Activated CD4-positive, alpha-beta T cell treated with anti-CD3 and anti-CD28 coated beads for 24 hours (primary cell): ENCODE results near the gene MTIF3.
A peak's percentile ranks its signal among the peaks of the same experiment; 100 is the strongest.

Experiments used
- DNase-seq, 2 donors: peaks; one replicate each; pipeline ENCODE4 v3.0.0-alpha.2; 2020; ENCODE audit warnings: low read depth in 2 of 2

The MTIF3 gene, protein sequence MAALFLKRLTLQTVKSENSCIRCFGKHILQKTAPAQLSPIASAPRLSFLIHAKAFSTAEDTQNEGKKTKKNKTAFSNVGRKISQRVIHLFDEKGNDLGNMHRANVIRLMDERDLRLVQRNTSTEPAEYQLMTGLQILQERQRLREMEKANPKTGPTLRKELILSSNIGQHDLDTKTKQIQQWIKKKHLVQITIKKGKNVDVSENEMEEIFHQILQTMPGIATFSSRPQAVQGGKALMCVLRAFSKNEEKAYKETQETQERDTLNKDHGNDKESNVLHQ

DNA sequence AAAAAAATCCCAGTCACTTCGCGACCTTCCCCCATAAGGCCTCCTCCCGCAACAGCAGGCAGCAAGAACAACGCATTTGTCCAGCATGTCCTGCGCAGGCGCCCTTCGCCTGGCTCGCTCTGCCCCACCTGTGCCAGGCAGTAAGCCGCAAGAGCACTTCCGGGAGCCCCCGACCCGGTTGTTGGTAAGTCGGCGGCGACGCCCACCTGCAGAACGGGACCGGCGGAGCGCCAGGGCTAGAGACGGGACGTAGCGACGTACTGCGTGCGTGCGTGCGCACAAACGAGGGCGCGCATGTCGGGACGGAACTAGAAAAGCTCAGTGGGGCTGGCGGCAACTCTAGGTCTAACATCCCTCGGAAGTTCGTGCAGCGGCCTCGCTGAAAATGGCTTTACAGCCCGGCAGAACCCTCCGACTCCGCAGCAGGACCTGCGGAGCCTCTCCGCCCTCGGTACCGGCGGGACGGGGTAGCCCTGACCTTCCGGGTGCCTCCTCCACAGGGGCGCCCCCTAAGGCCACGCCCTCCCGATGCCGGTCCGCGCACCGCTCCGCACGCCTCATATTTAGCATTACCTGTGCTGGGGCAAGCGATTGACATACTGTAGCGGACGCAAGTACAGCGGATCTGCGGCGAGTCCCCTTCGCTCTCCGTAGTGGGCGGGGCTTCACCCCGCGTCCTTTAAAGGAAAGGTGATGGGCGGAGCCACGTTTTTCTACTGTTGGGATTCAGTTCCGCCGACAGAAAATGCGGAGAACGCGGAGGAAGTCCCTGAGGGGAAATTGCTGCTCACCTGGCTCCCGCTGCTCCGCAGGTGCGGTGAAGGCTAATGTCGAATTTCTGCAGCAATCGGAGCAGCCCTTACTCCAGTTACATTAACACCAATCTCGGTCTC is at the start of gene MTIF3:
Gene MTIF3 (minus strand): TSS at position 629 of the 893 bp plus-strand sequence. CDS start 10,116 bp downstream, outside the sequence.
- DNase-seq: peak; percentile 92 to 93

- DNase-seq: no peak
These were observed 47.3 kb upstream of the MTIF3 start for GRCh38 chr13:27497563-27498230.

- no peak for DNase-seq
These were observed 46.3 kb upstream of the MTIF3 start for GRCh38 chr13:27496536-27497273.

DNA sequence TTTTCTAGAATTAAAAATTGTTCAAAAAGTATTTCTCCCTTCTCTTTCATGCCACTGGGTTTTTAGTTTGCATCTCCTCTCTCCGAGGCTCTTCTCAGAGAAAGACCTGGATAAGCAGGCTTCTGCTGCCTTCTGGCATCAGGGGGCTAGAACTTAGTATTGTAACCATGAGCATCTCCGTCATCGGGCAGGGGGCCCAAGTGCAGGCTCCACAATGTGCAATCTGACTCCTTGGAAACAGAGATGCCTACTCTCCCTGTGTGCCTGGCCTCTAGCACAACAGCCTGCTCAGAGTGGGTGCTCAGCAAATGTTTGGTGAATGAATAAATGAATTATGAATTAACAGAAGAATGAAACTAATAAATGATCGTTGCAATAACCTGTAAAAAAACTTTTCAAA is 45.6 kb upstream of the MTIF3 start:
- DNase-seq: no peak

DNA sequence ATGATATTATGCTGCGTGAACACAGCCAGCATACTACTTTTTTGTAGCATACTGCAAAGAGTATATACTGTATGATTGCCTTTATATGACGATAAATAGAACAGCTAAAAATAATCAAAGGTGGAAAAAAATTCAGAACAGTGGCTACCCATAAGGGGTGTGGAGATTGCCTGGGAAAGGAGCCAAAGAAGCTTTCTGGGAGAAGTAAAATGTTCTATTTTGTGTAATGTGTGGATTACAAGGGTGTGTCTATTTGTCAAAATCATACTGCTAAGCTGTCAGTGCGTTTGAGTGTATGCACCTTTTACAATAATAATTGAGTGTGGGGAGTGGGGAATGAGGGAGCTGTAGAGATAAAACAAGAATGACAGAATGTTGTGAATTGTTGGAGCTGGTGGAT is 45.2 kb upstream of the MTIF3 start:
- no peak for DNase-seq

- no peak for DNase-seq
These were observed 43.6 kb upstream of the MTIF3 start for GRCh38 chr13:27493981-27494380.

DNA sequence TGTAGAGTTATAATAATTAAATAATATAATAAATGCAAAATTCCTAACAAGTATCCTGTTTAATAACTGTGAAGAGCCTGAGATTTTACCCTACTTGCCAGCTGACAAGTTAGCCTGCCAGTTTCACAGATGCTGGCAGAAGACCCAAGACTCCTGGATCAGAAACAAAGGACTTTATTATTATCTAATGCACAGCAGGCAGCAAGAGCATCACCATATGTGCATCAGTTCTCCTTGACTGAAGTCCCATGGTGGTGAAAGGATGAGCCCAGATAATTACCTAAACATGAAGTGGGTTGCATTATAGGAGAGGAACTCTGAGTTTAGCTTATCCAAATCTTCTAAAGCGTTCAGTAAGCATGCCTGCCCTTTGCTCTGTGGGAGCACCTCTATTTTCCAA is 39.1 kb upstream of the MTIF3 start:
- DNase-seq: no peak

- no peak for DNase-seq
These were observed 37.4 kb upstream of the MTIF3 start for GRCh38 chr13:27487776-27488175.

GRCh38 chr13:27483421-27483820 is 33.1 kb upstream of the MTIF3 start:
- DNase-seq: no peak

- no peak for DNase-seq
These were observed 32.6 kb upstream of the MTIF3 start for GRCh38 chr13:27482983-27483382.

DNA sequence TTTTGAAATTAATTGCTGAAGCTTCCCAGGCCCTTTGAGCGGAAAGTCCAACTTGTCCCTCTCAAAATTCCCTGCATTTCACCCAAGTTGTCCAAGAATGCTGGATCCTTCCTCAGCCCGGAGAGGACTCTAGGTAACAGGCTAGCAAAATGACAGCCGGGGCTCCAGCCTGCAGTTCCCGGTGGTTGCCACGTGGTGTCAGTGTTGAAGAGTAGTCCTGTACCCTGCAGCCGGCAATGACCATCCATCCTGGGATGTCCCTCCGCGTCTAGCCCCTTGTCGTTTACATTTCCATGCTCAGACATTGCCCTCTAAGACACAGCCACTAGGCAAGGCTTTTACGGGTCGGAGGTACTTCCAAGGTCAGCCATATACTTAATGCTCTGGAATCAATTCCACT is 31.4 kb upstream of the MTIF3 start:
- peak in 1 of 2 donors; percentile 15 for DNase-seq

GRCh38 chr13:27476943-27477703 is 26.8 kb upstream of the MTIF3 start:
- no peak for DNase-seq

- no peak for DNase-seq
These were observed 24.4 kb upstream of the MTIF3 start for GRCh38 chr13:27474751-27475268.

DNA sequence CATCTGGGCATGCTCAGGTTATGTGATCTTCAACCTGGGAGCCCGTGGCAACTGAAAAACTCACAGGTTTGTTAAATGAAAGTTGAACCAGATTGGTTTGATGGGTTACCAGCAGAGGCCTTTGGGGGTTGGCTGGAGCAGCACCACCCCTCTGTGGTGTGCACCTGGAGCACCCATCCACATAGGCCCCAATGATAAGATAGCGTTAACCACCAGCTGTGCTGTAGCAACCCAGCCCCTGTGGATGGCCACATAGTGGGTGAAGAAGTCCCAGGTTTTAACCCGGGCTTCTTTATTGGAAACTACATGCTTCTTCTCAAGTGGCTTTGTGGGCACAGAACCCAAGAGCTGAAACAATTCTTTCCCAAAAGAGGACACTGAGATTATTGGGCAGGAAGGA is 22.6 kb upstream of the MTIF3 start:
- no peak for DNase-seq

DNA sequence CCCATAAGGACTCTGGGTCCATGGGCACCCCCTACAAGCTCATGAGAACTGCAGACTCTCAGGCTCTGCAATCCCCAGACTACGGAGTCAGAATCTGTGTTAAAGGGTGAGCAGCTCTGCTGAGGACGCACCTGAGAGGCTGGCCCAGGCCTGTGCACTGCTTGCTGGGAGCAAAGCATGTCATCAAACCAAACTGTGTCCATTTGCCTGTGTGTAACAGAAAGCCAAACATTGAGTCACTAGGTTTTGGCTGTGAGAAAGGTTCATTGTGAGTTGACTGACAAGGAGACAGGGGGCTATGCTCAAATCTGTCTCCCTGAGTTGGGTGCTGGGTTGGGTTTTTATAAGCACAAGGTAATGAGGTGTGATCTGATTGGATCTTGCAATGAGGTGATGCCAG is 22.1 kb upstream of the MTIF3 start:
- no peak for DNase-seq

- no peak for DNase-seq
These were observed 19.9 kb upstream of the MTIF3 start for GRCh38 chr13:27470075-27470820.

- no peak for DNase-seq
These were observed 16.1 kb upstream of the MTIF3 start for GRCh38 chr13:27466513-27466912.

DNA sequence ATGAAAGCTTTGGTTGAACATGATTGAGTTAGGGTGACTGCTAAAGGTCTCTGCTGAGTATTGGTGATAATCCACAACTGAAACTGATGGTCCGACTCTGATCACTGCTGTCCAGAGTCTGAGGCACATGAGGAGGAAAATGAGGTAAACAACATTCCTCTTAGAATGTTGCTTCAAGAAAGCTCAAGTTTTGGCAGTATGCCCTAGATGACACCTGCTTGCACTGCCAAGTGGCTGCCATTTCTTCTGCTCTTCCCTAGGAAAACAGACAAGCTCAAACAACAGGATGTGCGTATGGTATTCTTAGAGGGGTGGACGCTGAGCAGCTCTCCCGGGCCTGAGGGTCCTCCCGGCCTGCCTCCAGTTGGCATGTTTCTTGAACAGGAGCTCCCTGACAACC is 15.2 kb upstream of the MTIF3 start:
- DNase-seq: no peak

DNA sequence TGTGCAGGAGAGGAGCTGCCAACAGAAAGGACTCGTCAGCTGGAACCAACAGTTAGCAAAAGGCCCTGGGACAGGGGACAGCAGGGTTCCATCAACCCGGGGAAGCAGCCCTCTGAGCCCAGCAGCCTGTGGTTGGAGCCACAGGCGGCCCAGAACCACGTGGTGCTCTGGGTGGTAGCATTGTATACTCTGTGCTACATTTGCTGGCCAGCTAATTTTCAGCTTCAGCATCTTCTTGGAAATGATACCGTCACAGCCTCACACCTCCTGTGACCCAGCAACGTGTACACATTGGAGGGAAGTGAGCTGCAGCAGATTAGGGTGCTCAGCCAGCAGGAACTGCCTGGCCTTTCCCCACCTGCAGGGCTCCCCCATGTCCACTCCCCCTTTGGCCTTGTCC is 13.1 kb upstream of the MTIF3 start:
- DNase-seq: no peak

GRCh38 chr13:27461940-27462584 is 11.7 kb upstream of the MTIF3 start:
- no peak for DNase-seq
